GM11168 (cell line): ENCODE measurements around the gene MED15.

Experiments used
- in situ Hi-C: fragments of 300-500 bp; cut with MboI; formaldehyde crosslinking; loops from one replicate; pipeline ENCODE4 v1.12.0; 2022; ENCODE audit warnings: low sequenced_read_pairs; ENCODE audit not compliant: unreplicated experiment

Gene MED15

GRCh38 chr22:20634560-20635226 is 127.3 kb downstream of the MED15 start:
- in situ Hi-C loops = no loop called here

GRCh38 chr22:20635227-20635591 is 127.8 kb downstream of the MED15 start:
- in situ Hi-C loops = no loop called here

DNA sequence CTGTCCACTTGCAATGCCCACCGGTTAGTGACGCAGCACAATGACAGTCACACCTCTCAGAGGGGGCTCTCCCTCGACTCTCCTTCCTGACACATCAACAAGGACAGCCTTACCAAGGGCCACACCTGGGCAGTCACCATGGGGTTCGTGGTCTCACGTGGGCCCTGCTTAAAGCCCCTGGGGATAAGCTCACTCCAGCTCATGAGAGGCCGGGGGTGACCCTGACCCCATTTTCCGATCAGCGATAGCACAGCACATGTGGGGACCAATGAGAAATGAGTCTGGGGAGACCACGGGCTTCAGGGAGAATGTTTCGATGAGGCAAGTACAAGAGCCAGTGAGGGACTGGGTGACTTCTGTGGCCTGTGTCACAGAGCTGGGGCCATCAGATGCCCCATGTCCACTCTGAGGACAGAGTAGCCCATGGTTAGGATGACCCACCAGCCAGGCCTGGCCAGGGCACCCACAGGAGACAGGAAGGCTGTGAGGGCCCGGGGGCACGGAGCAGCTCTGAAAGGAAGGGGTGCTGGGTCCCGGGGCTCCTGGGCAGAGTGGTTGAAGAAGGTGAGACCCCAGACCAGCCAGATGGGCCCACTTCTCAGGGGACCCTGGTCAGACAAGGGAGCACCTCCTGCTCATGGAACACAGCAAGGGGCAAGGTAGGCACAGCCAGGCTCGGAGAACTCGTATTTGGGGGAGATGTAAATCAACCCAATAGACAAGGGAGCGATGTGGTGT is 128.8 kb downstream of the MED15 start:
- in situ Hi-C loops = no loop called here

DNA sequence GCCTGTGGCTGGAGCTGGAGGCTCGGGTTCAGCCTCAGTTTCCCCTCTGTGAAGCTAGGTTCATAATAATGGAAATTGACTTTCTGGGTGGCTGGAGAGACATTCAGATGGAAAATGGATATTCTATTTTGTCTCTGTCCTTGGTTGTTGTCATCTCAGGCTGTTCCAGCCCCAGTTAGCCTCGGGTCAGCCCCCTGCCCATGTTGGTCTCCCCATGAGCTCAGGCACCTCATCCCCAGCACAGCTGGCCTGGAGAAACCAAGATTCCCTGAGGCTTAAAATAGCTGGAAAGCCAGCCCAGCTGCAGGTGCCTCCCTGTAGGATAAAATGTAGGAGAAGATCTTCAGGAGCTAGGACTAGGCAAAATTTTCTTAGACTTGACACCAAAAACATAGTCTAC is 129.5 kb downstream of the MED15 start:
- in situ Hi-C loops = no loop called here
